ENCODE measurements around the gene NAV3. TPM values are rescaled to one million over a fixed set of nuclear protein-coding genes. Genes with fewer than 3 reads are reported as not detected.
A peak's percentile ranks its signal among the peaks of the same experiment; 100 is the strongest.

NAV3 gene
- polyA plus RNA-seq, 1 of the 3 experiments (the other 2 are of a cell fraction): 10.5 TPM

- H3K9ac ChIP-seq: no peak overlapping the region
- CTCF ChIA-PET: no interaction called here
- no peak overlapping the region; a peak in 1 of 4 replicates for H3K4me3 ChIP-seq (ENCODE audit: low read depth in 2 of 2, low read length in 1 of 2)
- peak in 1 of 2 experiments; percentile 37; a peak in 1 of 4 replicates for TF ChIP-seq EP300 (IDR thresholded peaks at IDR 0.05; ENCODE audit: borderline replicate concordance in 1 of 2, low read depth in 1 of 2, low read length in 1 of 2)
- TF ChIP-seq TCF12 (IDR thresholded peaks at IDR 0.05): peak; percentile 69
- no peak for TF ChIP-seq USF1 (IDR thresholded peaks at IDR 0.05; ENCODE audit: borderline replicate concordance, low read depth)
- TF ChIP-seq RFX5 (IDR thresholded peaks at IDR 0.05; ENCODE audit: low read length): no peak
- TF ChIP-seq TEAD4 (IDR thresholded peaks at IDR 0.05; ENCODE audit: borderline replicate concordance, insufficient read depth): 0 out of 2 replicates have a peak, but pooled peaks have one; percentile 11
- peak; percentile 54; the same call in 1 of the 2 replicates for TF ChIP-seq NFIC (IDR thresholded peaks at IDR 0.05; ENCODE audit: borderline replicate concordance)
- TF ChIP-seq FOSL2 (IDR thresholded peaks at IDR 0.05; ENCODE audit: borderline replicate concordance, low read depth): peak; percentile 84
- TF ChIP-seq PBX3 (IDR thresholded peaks at IDR 0.05): peak; percentile 33; the same call in 1 of the 2 replicates
- TF ChIP-seq JUND (IDR thresholded peaks at IDR 0.05): peak; percentile 87
- peak overlapping the region in 1 of 2 experiments; percentile 64; a peak in 2 of 4 replicates for H3K27ac ChIP-seq (ENCODE audit: low read depth in 2 of 2, low read length in 1 of 2)
- H3K36me3 ChIP-seq (replicated peaks in 1 of 2; ENCODE audit: control insufficient read depth in 1 of 2, insufficient read depth in 2 of 2, low read length in 1 of 2): no peaks in the 10 kb centered on the region
- no peak overlapping the region; the same call in 1 of the 2 replicates for H3K4me2 ChIP-seq
- H2AFZ ChIP-seq (ENCODE audit: low read depth): no peak overlapping the region
- no peaks in the 10 kb centered on the region for H4K20me1 ChIP-seq (ENCODE audit: insufficient read depth)
- POLR2A ChIA-PET: no interaction called here
- H3K9me2 ChIP-seq: no peaks in the 10 kb centered on the region
- peaks cover 0 to 33% of the 10 kb centered on the region in 2 experiments; a peak in 2 of 4 replicates for H3K4me1 ChIP-seq (ENCODE audit: control insufficient read depth in 1 of 2, insufficient read depth in 2 of 2, low read depth in 1 of 2, low read length in 1 of 2)
- WGBS (ENCODE audit: low lambda C conversion rate): 16% methylated on average over 4 of the region's 4 CpGs
- no peak for DNase-seq
- no peaks in the 10 kb centered on the region for H3K9me3 ChIP-seq
- H3K79me2 ChIP-seq (ENCODE audit: insufficient read depth): no peaks in the 10 kb centered on the region
- peaks cover 41% of the 10 kb centered on the region for H3F3A ChIP-seq (replicated peaks; ENCODE audit: insufficient read depth)
- no peaks in the 10 kb centered on the region for H3K27me3 ChIP-seq (ENCODE audit: insufficient read depth)
These were observed 15.1 kb downstream of the NAV3 start for GRCh38 chr12:77845831-77846230.

GRCh38 chr12:77847060-77847541 is 16.4 kb downstream of the NAV3 start:
- Histone ChIP-seq H3K4me1 (ENCODE audit: control insufficient read depth in 1 of 2, insufficient read depth in 2 of 2, low read depth in 1 of 2, low read length in 1 of 2) (peaks cover 0 to 30% of the 10 kb centered on the region in 2 experiments; a peak in 2 of 4 replicates), H3K79me2 (ENCODE audit: insufficient read depth) (no peaks in the 10 kb centered on the region), H3K27ac (ENCODE audit: low read depth in 2 of 2, low read length in 1 of 2) (peak overlapping the region; percentile 64 to 75), H3K4me3 (ENCODE audit: low read depth in 2 of 2, low read length in 1 of 2) (no peak overlapping the region), H3K36me3 (replicated peaks in 1 of 2; ENCODE audit: control insufficient read depth in 1 of 2, insufficient read depth in 2 of 2, low read length in 1 of 2) (no peaks in the 10 kb centered on the region), H2AFZ (ENCODE audit: low read depth) (peak overlapping the region; percentile 31; the same call in 1 of the 2 replicates), H4K20me1 (ENCODE audit: insufficient read depth) (no peaks in the 10 kb centered on the region), H3K9ac (no peak overlapping the region; the same call in 1 of the 2 replicates), H3K9me2 (no peaks in the 10 kb centered on the region), H3K27me3 (ENCODE audit: insufficient read depth) (no peaks in the 10 kb centered on the region), H3K9me3 (no peaks in the 10 kb centered on the region), H3F3A (replicated peaks; ENCODE audit: insufficient read depth) (peaks cover 37% of the 10 kb centered on the region), H3K4me2 (peak overlapping the region; percentile 41; the same call in 1 of the 2 replicates)
- TF ChIP-seq NFIC (IDR thresholded peaks at IDR 0.05; ENCODE audit: borderline replicate concordance): no peak
- TF ChIP-seq RXRA (IDR thresholded peaks at IDR 0.05; ENCODE audit: borderline replicate concordance, low read depth): no peak
- no peak for TF ChIP-seq FOXM1 (IDR thresholded peaks at IDR 0.05; ENCODE audit: low read depth)
- TF ChIP-seq IRF3 (IDR thresholded peaks at IDR 0.05; ENCODE audit: low read depth, low read length): no peak
- no peak for TF ChIP-seq REST (IDR thresholded peaks at IDR 0.05; ENCODE audit: low read depth, low read length)
- TF ChIP-seq JUND (IDR thresholded peaks at IDR 0.05): no peak
- no peak for TF ChIP-seq MXI1 (IDR thresholded peaks at IDR 0.05; ENCODE audit: low read depth, low read length)
- DNase-seq: no peak
- ChIA-PET POLR2A (no interaction called here), CTCF (no interaction called here)
- WGBS (ENCODE audit: low lambda C conversion rate): 19% methylated on average over 2 of the region's 2 CpGs
